Ovary (tissue), 9 donors: ENCODE results near the gene SMIM41. TPM values are rescaled to one million over a fixed set of nuclear protein-coding genes. Genes with fewer than 3 reads are reported as not detected.
A peak's percentile ranks its signal among the peaks of the same experiment; 100 is the strongest.

Experiments used
- DNase-seq, 5 donors: peaks; one replicate each; pipeline ENCODE4 v3.0.0-alpha.2; 2019 to 2020
- H3K27ac ChIP-seq, 2 donors: fragments of 200-600 bp; one replicate each; pipeline versions ENCODE4 v1.5.1 to v1.8.0; 2019 to 2022
- H3K27me3 ChIP-seq: fragments of 200-600 bp; one replicate; pipeline ENCODE4 v1.8.0; 2022
- H3K36me3 ChIP-seq: fragments of 200-600 bp; sonication (generic); one replicate; pipeline ENCODE4 v1.5.1; 2019
- H3K4me1 ChIP-seq: one replicate; pipeline ENCODE4 v1.8.1; 2013; ENCODE audit warnings: mild to moderate bottlenecking, moderate library complexity; ENCODE audit not compliant: insufficient read depth
- H3K4me3 ChIP-seq: fragments of 200-600 bp; sonication (generic); one replicate; pipeline ENCODE4 v1.5.1; 2017
- H3K9me3 ChIP-seq, 2 donors: fragments of 200-600 bp in 1 of 2; sonication (generic) in 1 of 2; one replicate each; pipeline versions ENCODE4 v1.5.1 to v1.8.1; 2013 to 2019; ENCODE audit warnings: mild to moderate bottlenecking in 1 of 2, moderate library complexity in 1 of 2
- EP300 ChIP-seq: sonication (generic); formaldehyde crosslinking; IDR thresholded peaks from one replicate; pipeline ENCODE4 v1.6.1; 2017; ENCODE audit warnings: antibody characterized with exemption
- POLR2A ChIP-seq: fragments of 450-650 bp; IDR thresholded peaks from one replicate; pipeline ENCODE4 v1.6.1; 2017; ENCODE audit warnings: antibody characterized with exemption, mild to moderate bottlenecking, moderate library complexity
- WGBS, 3 donors: extraction: QIAGEN DNeasy Blood & Tissue Kit in 1 of 3; methylation state at CpG; one replicate each; pipeline versions ENCODE4 v1.1.5 to v1.1.7; 2013 to 2017; 5-methylcytosine and 5-hydroxymethylcytosine counted together
- intact Hi-C, 4 donors: fragments of 100-400 bp; cut with DNase I; formaldehyde crosslinking; loops; one replicate each; pipeline versions ENCODE4 v1.11.0 to v1.15.1; 2022 to 2023
- polyA plus RNA-seq, 2 donors: library from polyadenylated mRNA; stranded (reverse); fragments of 200-250 nt in 1 of 2; fragments of 350-450 nt in 1 of 2; fragmentation: Illumina TruSeq in 1 of 2; extraction: RNeasy Lipid Tissue Mini Kit (QIAGEN cat#74804) in 1 of 2; gene quantifications; one replicate each; pipeline ENCODE4 v1.2.3, GENCODE V29; 2013 to 2014
- total RNA-seq, 7 donors: library from RNA; depleted of rRNA in 2 of 7; stranded (reverse); fragments of >200 nt in 2 of 7; fragmentation: NEBNext Ultra II Directional in 3 of 7; extraction: Animal tissue kit (Norgen Biotek cat#: 25700) in 3 of 7; gene quantifications; one replicate each; pipeline versions ENCODE4 v1.1.0 to v1.2.4, GENCODE V29; 2016 to 2023
- TF ChIP-seq, protein P1 (sequence below), 3 donors: fragments of 450-650 bp in 2 of 3; fragments of 200-600 bp in 1 of 3; IDR thresholded peaks; one replicate each; pipeline versions ENCODE4 v1.5.1 to v1.8.0; 2016 to 2022; ENCODE audit warnings: antibody characterized with exemption in 3 of 3, mild to moderate bottlenecking in 1 of 3
- donor health status: DM: no; HTN: no; CAD: no; lungs with moderate emphysema.
- donor health status: DM: no; HTN: no; CAD: no.
- donor health status: Bipolar disorder and iron deficiency.
- donor health status: DM: yes; HTN: yes; CAD: no.
- donor health status: DM: no; HTN: no; CAD: no.
- donor health status: DM: yes; HTN: yes; CAD: no.

SMIM41 gene
- total and polyA plus RNA-seq, 9 donors = 0.32 to 4.5 (median 2.8) TPM

- peak; percentile 78 to 85 (median 82) for DNase-seq
- TF ChIP-seq POLR2A (no peak), EP300 (peak; percentile 42)
- Histone ChIP-seq H3K27ac (peak overlapping the region; percentile 81 to 85), H3K27me3 (no peaks in the 10 kb centered on the region), H3K4me1 (peaks cover 17% of the 10 kb centered on the region), H3K4me3 (no peak overlapping the region), H3K36me3 (no peaks in the 10 kb centered on the region), H3K9me3 (no peaks in the 10 kb centered on the region)
- intact Hi-C loops = no loop called here
- WGBS, 3 donors = 36 to 55% (median 47%) methylated on average over 11 to 12 of the region's 12 CpGs
Measured at GRCh38 chr12:52063981-52064649, 15.4 kb upstream of the SMIM41 start.

- intact Hi-C loops = loop anchor here in 1 of 4 donors (5.0 kb wide), 1 partner anchor 39 kb away; no protein-coding TSS in a partner anchor
- peaks cover 24% of the 10 kb centered on the region for H3K4me1 ChIP-seq
Measured at GRCh38 chr12:52066346-52067080, 13.0 kb upstream of the SMIM41 start.

GRCh38 chr12:52067081-52067374 is 12.5 kb upstream of the SMIM41 start:
- intact Hi-C loops = loop anchor here in 1 of 4 donors (5.0 kb wide), 1 partner anchor 40 kb away; no protein-coding TSS in a partner anchor
- H3K4me1 ChIP-seq = peaks cover 24% of the 10 kb centered on the region
- 50 to 60% (median 58%) methylated on average over 3 of the region's 3 CpGs for WGBS, 3 donors
- no peaks in the 10 kb centered on the region for H3K36me3 ChIP-seq
- H3K27me3 ChIP-seq = no peaks in the 10 kb centered on the region
- no peak for TF ChIP-seq POLR2A
- TF ChIP-seq, protein P1, sequence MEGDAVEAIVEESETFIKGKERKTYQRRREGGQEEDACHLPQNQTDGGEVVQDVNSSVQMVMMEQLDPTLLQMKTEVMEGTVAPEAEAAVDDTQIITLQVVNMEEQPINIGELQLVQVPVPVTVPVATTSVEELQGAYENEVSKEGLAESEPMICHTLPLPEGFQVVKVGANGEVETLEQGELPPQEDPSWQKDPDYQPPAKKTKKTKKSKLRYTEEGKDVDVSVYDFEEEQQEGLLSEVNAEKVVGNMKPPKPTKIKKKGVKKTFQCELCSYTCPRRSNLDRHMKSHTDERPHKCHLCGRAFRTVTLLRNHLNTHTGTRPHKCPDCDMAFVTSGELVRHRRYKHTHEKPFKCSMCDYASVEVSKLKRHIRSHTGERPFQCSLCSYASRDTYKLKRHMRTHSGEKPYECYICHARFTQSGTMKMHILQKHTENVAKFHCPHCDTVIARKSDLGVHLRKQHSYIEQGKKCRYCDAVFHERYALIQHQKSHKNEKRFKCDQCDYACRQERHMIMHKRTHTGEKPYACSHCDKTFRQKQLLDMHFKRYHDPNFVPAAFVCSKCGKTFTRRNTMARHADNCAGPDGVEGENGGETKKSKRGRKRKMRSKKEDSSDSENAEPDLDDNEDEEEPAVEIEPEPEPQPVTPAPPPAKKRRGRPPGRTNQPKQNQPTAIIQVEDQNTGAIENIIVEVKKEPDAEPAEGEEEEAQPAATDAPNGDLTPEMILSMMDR (IDR thresholded peaks at IDR 0.05) = no peak
- no peak for TF ChIP-seq EP300
- no peak for DNase-seq
- H3K27ac ChIP-seq = no peak overlapping the region
- H3K9me3 ChIP-seq = no peaks in the 10 kb centered on the region
- no peak overlapping the region for H3K4me3 ChIP-seq

More at GRCh38 chr12:52066346-52067080, 13.0 kb upstream of the SMIM41 start:
- whole genome bisulfite sequencing, 3 donors = 52 to 69% (median 64%) methylated on average over 8 of the region's 8 CpGs
- Histone ChIP-seq H3K4me3 (no peak overlapping the region), H3K9me3 (no peaks in the 10 kb centered on the region), H3K27ac (no peak overlapping the region), H3K27me3 (no peaks in the 10 kb centered on the region), H3K36me3 (no peaks in the 10 kb centered on the region)
- TF ChIP-seq POLR2A (no peak), EP300 (no peak)
- TF ChIP-seq, protein P1 (IDR thresholded peaks at IDR 0.05) = no peak
- DNase-seq = no peak

DNA sequence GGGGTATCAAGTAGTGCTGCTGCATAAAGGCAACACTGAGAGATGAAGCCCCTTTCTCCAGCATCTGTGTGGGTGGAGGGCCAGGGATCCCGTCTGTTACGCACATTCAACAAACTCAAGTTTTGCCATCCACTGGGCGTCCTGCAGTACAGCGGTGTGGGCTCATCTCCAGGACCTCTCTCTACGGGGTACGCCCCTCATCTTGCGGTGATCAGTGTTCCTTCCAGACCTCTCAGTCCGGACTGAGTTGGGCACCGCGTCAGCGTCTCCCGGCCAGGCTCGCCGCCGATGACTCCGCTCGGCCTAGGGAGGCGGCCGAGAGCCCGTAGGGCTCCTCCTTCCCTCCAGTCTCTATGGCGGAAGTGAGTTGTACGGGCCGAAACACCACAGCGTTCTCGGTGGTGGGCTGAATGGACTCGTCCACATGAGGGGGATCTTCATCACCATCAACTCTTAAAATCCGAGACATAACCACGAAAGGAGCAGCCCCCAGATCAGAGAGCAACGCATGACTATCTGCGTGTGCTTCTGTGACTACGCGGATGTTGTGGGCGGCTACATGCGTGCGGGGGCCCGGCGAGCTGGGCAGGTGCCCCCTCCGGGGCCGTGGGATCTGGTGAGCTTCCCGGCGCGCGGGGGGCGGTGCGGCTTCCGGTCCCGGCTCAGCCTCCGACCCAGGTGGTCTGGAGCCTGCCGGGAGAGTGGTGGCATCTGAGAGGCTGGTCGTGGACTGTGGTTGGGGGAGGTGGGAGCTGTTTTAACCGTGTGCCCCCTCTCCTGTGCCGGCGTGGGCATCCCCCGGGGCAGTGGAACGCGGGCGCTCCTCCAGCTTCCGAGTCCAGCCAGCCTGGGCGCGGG is 9.9 kb upstream of the SMIM41 start, which contains the start of gene ATG101:
ATG101 (plus strand) TSS at position 652 of the 858 bp plus-strand sequence. CDS start 3,673 bp downstream, outside the sequence.
- TF ChIP-seq POLR2A (peak; percentile 77), EP300 (no peak)
- TF ChIP-seq, protein P1 (IDR thresholded peaks at IDR 0.05) = peak; percentile 63 to 83 (median 68)
- Histone ChIP-seq H3K4me3 (peak within 1 kb of the TSS; percentile 61), H3K36me3 (no peaks in the 10 kb centered on the region), H3K27me3 (no peaks in the 10 kb centered on the region), H3K9me3 (no peaks in the 10 kb centered on the region), H3K4me1 (peaks cover 7% of the 10 kb centered on the region), H3K27ac (peak within 1 kb of the TSS; percentile 50 to 82)
- intact Hi-C loops = loop anchor here in 1 of 4 donors (5.0 kb wide), 1 partner anchor 42 kb away; no protein-coding TSS in a partner anchor
- peak; percentile 89 to 92 (median 90) for DNase-seq
- WGBS, 3 donors = 0 to 1% (median 0%) methylated on average over 51 to 60 of the region's 60 CpGs
